ENCODE data around the gene MPZL3.

Gene MPZL3

DNA sequence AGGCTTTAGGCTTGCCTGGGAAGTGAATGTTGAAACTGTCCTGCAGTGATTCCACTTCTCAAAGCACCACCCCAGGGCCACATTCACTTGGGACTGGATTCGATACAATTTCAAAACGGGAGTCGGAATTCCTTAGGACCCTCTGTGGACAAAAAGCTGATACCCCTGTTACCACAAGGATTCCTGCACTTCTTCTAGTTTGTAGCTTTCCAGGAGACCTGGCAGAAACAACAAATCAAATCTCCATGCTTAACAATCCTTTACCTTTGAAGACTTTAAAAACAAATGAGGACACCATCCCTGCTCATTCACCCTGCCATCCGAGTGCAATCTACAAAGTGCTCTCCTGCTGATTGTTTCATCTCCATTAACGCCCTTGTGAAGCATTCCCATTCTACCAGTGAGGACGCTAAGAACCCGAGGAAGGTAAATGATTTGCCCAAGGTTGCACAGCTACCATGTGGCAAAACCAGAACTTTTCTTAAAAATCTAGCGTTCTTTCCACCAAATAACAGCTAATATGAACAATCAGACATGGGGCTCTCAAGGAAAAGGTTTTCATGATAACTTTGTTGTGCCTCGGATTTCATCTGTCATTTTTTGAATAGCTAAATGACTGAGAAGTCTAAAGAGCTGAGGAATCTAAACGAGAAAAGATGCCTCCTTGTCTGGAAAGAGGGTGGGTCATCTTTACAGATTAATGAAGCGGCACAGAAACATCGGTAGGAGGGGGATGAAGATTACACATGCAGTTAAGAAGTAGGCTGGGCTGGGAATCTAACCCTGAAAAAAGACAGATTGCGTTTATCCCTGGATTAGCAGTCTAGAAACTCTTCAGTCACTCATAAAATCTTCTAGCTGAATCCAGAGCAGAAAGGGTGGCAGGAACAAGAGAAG, 12.7 kb upstream of the MPZL3 start:
- DNase-seq (ENCODE audit: low read depth), result no peak

DNA sequence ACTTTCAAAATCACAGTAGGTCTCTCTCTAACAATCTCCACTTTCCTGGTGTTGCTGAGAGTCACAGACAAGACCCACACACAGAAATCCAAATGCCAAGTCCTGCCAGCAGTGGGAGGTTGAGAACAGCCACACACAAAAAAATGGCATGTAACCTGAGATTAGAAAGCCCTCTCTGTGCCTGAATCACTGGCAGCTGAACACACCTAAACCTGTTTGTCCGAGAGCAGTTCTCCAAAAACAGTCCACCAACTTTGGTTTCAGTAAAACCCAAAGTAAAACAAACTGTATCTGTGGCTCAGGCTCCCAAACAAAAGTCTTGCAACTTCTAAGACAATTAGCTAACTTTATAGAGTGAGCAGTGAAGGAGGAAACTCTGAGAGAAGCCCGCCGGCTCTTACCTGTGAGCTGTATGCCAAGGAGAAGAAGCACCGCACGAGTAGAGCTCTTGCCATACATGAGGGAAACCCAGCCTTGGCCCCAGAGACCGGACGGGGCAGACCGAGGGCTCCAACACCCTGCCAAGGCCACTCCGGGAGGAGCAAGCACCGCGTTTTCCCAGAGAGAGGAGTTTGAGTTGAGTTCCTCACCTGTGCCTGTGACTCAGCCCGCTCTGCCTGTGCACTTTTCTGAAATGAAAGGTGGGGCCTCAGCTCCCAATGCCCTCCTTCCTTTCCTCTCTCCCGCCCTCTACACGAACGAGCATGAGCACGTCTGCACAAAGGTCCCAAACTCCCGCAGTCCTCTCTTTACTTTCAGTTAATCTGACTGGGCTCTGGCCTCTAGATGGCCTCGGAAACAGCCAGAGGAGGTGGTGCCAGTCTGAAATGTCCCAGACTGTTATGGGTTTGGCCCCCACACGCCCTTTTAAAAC, 11.8 kb upstream of the MPZL3 start, which contains the start of gene MPZL2:
MPZL2 (minus strand) TSS at position 603 of the 874 bp plus-strand sequence; CDS start at position 459, 144 bp downstream.
- DNase-seq (ENCODE audit: low read depth), result no peak

DNA sequence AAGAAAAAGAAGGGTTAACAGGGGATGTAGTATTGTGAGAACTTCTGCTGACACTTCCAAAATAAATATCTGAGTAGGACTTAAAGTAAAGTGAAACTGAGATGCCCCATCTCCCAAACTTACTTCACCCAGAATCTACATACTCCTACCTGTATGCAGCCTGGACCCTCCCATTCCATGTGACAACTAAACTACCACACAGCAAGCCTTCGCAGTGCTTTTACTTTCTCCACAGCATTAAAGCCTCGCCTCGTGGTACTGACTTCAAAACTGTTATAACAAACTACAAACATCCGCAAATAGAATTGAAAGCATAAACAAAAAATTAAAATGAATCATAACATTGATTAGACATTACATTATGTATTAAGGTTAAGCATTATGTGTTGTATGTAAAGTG, 10.9 kb upstream of the MPZL3 start:
- DNase-seq (ENCODE audit: low read depth), result no peak

DNA sequence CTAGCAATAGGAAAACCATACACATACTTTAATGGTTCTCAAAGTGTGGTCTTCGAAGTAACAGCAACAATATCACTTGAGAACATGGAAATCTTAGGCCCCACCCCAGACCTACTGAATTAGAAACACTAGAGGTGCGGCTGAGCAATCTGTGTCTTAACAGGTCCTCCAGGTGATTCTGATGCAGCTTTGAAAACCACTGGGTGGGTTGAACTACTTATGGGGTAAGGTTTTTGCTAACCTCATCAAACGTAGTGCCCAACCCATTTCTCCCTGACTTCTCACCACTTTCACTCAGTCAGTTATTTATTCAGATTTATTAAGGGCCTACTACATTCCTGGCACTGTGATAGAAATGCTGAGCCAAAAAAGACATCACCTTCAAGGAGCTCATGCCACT, 8.2 kb upstream of the MPZL3 start:
- no peak for DNase-seq (ENCODE audit: low read depth)

DNA sequence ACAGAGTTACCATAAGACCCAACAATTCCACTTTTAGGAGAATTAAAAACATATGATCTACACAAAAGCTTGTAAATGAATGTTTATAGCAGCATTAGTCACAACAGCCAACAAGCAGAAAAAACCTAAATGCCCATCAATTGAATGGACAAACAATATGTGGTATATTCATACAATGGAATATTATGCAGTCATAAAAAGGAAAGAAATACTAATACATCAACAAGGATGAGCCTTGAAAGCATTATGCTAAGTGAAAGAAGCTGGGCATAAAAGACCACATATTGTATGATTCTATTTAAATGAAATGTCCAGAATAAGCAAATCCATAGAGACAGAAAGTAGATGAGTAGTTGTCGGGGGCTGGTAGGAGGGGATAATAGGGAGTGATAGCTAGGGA, 7.0 kb upstream of the MPZL3 start:
- DNase-seq (ENCODE audit: low read depth), result no peak

DNA sequence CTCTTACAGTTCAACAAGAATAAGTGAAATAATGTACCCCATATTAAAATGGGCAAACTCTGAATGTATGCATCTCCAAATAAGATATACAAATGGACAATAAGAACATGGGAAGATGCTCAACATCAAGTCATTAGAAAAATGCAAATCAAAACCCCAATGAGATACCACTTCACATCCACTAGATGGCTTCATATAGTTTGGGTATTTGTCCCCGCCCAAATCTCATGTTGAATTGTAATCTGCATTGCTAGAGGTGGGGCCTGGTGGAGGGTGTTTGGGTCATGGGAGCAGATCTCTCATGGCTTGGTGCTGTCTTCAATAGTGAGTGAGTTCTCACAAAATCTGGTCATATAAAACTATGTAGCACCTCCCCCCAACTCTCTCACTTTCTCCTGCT, 6.2 kb upstream of the MPZL3 start:
- DNase-seq (ENCODE audit: low read depth), result no peak

DNA sequence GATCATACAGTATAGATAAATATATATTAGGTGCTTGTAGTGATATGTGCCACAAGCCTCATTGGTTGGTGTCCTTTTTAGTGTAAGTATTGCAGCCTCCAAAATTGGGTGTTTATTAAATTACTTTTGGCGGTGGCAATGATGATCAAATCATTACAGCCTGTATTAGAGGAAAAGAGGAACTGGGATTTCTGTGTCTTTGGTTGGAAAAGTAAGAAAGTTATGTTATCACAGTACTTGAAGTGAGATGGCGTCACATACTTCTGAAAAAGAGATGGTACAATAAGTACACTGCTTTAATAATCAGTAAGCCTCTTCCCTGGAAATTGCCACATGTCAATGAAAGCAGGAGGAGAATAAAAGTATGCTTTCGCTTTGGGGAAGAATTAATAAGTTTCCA, 523 bp upstream of the MPZL3 start:
- DNase-seq (ENCODE audit: low read depth), result no peak

DNA sequence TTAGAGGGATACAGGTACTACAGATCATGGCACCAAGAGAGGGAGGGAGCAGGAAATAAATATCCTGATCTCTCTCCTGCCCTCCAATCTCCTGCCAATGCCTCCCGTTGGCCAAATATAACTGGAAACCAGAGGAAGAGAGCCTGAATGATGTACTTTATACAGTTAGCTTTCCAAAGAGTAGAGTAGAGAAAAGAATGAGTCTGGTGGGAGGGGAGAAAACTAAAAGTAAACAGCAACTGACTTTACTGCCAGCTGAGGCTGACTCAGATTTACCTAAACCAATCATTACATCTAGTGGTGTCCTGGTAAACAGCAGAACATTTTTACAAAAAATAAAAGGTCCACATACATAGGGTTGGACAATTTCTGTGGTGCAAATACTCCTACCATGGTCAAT, 5.1 kb downstream of the MPZL3 start:
- no peak for DNase-seq (ENCODE audit: low read depth)

DNA sequence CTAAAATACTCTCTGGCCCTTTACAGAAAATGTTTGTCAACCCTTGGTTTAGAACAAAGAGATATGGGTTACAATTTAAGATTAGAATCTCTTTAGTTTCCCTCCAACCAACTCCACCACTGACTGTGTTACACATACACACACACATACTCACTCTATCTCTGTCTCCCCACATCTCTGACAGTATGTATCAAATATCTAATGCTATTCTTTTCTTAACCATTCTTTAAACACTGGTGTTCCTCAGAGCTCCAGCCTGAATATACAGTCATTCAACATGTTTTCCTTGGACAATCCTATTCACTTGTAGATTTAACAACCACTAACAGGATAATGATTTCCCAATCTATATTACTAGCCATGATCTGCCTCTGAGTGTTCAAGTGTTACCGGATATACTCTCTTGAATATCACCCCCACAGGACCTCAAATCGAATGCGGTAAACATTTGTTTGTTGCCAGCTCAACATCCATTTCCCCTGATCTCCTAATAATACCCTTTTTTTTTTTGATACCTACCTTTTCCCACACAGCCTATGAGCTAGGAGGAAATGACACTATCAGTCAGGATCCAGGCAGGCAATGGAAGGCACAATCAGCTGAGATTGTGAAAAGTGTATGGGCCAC, 6.1 kb downstream of the MPZL3 start:
- no peak for DNase-seq (ENCODE audit: low read depth)

DNA sequence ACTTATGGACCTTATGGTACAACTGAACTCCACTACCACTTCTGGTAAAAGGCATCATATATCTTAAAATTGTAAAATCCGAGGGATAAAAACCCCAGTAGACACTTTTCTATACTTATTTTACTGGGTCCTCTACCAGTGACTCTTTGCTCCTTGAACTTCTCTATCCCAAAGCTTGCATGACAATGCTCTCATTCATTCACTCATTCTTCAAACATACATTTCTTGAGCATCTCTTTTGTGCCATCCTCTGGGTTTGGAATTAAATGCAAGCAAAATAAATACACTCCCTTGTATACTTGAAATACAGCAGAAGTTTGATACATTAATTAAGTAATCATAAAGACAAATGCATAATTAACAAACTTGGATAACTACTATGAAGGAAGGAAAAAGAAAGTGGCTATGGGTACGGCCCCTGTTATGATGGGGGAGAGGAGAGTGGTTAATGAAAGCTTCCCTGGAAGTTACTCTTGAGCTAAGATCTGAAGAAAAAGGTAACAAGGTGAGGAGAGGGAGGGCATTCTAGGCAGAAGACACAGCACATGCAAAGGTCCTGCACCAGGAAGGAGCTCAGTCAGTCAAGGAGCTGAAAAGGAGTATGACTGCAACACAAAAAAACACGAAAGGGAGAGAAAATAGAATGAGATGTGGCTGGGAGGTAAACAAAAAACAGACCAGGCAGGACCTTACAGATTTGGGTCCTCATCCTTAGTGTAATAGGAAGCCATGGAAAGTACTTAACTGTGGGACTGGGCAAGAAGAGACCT, 8.0 kb downstream of the MPZL3 start:
- DNase-seq (ENCODE audit: low read depth), result no peak

DNA sequence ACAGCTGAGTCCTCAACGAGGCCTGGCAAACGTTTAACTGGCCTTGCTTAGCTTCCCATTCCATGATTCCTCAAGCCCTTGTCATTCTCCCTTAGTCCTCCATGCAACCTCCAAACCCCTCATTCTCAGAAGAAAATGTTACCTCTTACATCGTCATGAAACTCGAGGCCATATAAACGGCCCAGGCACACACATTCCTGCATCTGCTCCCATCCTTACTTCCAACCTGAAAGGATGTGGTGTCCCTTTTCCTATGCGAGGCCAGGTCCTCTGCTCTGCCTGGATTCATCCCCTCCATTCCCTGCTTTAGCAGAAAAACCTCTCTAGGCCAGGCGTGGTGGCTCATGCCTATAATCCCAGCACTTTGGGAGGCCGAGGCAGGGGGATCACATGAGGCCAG, 9.0 kb downstream of the MPZL3 start:
- DNase-seq (ENCODE audit: low read depth), result no peak

DNA sequence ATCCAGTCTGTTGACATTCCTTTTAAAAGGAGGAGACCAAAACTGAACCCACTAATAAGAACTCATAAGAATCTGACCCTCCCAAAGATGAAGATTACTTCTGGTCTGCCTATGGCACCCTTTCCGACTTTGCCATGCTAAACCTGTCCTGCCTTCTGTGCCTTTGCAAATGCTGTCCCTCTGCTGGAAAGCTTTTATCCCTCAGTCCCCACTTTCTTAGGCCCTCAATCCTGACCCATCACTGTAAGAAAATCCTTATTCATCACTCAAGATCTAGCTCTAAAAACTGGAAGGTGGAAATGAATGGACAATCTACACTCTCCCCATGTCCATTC, 10.4 kb downstream of the MPZL3 start:
- no peak for DNase-seq (ENCODE audit: low read depth)

DNA sequence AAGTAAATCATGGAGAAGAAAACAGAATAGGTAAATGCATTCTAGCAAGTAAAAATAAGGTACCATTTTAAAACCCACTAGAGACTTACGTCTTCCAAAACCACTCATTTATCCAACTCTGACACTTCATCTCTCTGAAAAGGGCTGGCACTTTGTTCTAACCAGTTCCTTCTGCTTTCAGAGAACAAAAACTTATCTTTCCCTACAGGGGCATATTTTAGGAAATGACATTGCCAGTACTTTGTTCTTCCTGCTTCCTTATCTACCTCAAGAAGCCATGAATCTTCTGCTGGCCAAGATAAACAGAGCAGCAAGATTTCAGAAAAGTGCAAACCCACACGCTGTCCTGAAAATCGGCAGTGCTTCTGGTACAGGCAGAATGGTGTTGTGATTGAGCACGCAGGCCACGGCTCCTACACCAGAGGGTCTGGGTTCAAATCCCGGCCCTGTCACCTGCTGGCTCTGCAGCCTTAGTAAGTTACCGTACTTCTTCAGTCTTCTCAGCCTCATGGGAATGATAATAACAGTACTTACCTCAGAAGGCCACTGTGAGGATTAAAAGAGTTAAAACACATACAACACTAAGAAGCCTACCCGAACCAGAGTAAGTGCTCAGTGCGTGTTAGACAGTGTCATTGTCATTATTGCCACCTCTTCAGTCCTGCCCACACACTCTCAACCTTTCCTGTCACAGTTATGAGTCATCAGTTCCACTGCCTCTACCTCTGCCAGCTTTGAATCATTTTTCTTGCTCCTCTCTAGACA, 11.0 kb downstream of the MPZL3 start:
- DNase-seq (ENCODE audit: low read depth), result peak; percentile 47

DNA sequence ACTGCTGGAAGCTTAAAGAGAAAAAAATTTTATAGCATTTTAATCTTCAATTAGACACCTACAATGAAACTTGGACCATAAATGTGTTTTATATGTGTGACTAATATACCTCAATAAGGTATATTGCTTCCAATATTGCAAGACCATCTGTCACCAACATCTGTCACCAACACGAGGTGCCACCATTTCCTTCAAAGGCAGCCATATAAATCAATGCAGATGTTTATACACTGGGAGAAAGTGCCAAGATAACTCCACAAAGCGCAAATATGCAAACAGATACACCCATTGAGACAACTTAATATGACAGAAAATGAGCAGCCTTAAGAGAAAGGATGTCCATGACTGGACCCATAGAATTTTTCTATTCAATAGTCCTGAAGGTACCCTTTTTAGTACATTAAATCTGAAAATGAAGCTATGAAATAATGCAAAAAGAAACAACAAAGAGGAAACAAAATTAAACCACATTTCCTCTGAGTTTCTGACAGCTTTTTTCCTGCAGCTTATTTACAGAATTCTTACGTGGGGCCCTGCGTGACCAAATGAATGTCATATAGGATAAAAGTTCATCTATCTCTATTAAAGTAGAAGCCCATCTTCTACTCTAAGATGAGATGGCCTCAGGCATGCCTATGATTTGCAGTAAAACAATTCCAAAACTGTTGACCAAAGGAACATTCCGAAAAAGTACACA, 12.5 kb downstream of the MPZL3 start:
- no peak for DNase-seq (ENCODE audit: low read depth)

DNA sequence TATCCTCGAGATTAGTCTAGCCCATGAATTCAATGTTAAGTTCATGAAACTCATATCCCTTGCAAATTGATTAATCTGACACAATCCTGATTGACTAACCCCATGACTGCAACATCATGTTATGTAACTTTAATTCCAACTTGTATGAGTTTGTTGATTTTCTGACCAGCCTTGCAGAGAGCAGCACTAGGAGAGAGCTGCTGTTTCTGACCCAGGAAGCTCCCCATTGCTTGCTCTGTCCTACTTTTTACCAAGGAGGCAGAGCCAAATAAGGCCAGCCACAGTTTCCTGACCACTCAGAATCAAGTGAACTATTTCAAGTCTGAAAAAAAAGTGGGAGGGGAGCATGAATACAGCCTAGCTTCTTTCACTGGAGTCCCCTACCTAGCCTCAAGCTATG, 13.2 kb downstream of the MPZL3 start:
- DNase-seq (ENCODE audit: low read depth), result no peak

DNA sequence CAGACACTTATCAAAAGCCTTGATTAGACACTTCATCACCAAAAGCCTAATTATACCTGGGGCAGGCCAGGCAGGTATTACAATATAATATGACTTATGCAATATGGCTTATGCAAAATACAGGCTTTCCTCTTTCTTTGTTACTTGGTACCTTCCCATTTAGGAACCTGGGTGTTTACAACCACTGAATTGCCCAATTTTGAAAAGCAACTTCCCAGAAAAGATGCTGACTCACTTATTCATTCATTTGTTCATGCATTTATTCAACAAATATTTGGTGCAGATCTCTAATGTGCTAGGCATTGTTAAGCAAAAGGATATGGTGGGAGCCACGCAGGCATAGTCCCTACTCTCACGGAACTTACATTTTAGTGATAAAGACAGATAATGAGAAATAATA, 13.7 kb downstream of the MPZL3 start:
- no peak for DNase-seq (ENCODE audit: low read depth)

DNA sequence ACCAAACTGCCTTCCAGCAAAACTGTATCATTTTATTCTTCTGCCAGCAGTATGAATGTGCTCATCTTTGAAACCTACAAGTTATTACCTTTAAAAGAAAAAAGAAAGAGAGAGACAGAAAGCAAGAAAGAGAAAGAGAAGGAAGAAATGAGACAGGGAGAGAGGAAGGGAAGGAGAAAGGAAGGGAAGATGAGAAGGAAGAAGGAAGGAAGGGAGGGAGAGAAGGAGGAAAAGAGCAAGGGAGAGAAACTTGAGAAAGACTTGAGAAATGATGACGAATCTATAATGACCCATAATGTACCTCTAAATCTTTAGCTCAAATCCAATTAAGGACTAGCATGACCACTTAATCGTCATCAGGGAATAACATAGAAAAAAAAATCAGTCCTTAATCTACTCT, 16.0 kb downstream of the MPZL3 start:
- DNase-seq (ENCODE audit: low read depth), result no peak

DNA sequence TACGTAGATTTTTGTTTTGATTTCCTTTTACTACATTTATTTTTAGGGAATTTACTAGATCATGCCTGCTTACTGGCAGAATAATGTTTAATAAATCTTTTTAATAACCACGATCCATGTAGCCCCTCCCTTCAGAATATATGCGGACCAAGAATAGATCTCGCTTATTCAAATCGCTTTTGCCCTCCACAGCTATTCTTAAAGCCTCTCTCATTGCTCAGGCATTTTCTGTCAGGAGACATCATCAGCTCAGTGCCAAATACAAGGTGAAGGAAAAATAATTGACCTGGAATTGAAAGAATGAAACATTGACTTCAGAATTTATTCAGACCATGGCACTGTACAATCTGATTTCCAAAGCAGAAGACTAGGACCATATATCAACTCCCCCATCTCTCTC, 17.3 kb downstream of the MPZL3 start:
- DNase-seq (ENCODE audit: low read depth), result no peak

DNA sequence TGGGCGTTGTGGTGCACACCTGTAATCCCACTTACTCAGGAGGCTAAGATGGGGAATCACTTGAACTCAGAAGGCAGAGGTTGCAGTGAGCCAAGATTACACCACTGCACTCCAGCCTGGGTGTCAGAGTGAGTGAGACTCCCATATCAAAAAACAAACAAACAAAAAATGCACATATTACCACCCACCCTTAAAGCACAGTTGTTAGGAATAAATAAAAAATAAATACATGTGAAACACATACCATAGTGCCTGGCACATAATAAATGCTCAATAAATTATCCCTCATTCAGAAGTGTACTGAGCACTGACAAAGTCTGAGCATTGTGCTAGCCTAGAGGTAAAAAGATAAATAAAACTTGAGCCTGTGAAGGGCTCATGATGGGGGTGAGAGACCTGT, 18.3 kb downstream of the MPZL3 start:
- no peak for DNase-seq (ENCODE audit: low read depth)

DNA sequence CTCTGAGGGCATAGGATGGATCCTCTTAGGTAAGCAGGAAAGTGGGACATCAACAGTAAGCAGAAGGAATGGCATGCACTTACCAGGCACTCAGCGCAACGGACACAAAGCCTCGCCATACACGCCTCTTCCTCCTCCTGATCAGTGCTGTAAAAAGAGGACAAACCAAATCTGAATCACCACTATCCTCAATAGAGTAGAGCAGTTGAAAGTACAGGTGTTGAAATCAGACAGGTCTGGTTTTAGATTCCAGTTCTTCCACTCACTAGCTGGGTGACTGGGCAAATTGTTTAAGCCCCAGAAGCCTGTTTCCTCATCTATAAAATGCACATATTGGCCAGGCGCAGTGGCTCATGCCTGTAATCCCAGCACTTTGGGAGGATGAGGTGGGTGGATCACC, 18.8 kb downstream of the MPZL3 start:
- DNase-seq (ENCODE audit: low read depth), result no peak

DNA sequence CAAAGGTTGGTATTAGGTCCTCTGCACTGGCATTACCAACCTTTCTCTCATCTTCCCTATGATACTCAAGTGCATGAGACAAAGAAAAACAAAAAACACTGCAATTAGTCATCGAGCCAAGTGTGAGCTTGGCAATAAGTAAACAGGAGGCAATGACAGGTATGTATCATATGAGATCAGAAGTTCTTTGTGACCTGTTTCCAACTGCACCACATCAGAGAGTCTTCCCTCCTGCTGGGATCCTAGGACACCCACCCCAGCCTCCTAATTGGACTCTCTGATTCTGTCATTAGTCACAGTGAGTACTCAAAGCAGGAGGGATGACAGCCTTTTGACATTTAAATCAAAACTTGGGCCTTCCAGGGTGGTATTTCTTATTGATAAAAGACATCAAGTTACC, 19.5 kb downstream of the MPZL3 start:
- DNase-seq (ENCODE audit: low read depth), result no peak

Data from T follicular helper cell (primary cell).